SH-SY5Y (cell line): Measurements from ENCODE around the gene MEGF6.

ENCODE experiments used
- GATA2 ChIP-seq: IDR thresholded peaks from 2 replicates; pipeline ENCODE4 v1.6.1; 2011; ENCODE audit warnings: mild to moderate bottlenecking, low read depth, low read length
- GATA3 ChIP-seq: IDR thresholded peaks from 2 replicates; pipeline ENCODE4 v1.6.1; 2011; ENCODE audit warnings: low read depth, mild to moderate bottlenecking, low read length, moderate library complexity

The MEGF6 gene

DNA sequence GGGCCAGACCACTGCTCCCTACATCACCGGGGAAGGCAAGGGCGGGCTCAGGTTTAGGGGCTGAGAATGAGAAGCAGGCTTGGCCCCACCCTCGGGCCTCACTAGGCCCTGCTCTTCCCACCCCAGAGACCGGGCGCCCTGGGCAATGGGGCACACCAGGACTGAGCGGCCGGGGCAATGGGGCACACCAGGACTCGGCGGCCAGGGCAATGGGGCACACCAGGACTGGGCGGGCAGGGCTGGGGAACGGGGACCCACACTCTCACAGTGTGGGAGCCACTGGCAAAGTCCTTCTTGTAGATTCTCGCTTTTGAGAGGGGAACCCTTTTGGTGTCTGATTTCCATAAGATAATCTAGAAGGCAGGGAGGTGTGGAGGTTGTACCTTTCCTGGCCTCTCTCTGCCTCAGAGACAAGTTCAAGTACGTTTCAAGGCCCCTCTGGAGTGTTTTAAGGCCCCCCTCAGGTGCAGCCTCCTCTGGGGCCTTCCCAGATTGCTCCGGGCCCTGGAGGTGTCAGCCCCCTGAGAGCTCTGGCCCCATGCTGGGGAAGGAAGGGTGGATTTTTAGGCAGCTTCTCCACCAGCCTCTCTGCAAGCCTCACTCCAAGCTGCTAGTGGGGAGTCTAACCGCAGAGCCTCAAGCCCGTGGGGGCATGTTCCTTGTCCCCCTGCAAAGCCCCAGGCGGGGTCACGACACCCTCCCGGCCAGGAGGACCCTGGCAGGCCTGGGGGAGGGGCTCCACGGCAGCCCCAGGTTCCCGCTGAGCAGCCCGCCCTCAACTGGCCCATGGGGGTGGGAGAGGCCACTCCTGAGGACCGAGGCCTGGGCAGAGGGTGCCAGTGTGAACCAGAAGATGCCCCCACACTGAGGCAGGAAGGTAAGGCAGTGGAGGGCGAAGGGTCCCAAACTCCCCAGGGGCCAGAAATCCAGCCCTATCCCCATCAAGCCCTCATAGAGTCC is 90.6 kb downstream of the MEGF6 start:
- TF ChIP-seq GATA2 = no peak
- TF ChIP-seq GATA3 = no peak

DNA sequence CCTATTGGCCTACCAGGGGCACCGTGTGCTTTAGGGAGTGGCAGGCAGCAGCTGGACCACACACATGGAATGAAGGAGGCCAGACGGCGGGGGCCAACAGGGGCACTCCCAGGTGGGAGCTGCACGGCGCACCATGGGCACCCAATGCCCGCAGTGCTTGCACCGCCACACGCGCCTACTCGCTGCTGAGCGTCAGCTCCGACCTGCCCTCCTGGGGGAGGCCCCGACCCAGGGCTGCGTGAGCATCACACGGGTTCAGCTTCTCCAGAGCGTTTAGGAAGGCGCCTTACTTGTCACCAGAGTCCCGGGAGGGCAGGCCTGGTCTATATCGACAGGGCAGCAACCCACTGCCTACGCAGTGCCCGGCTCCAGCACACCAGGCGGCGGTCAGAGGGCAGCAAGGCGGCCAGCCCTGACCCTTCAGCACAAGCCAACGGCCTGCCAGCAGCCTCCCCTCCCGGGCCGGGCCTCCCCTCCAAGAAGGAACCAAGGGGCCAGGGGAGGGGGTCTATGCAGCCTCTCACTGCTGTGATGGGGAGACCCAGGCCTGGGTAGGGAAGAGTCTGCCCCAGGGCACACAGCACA is 91.9 kb downstream of the MEGF6 start:
- TF ChIP-seq GATA2 (no peak), GATA3 (no peak)

DNA sequence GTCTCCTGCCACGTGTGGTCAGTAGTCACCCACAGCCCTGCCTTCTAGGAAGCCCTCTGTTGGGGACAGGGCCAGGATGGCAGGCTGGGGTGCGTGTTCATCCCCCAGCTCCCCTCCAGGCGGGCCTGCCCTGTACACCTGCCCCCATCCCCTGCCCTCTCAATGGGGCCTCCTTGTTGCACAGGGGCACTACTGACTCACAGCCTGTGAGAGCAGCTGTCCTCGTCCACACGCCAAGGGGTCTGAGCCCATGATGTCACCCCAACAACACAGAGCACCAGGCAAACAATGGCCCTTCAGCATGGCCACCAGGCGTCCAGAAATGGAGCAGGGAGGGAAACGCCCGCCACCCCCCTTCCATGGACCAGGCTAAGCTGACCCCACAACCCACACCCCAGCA is 92.6 kb downstream of the MEGF6 start:
- TF ChIP-seq GATA2 (no peak), GATA3 (no peak)

DNA sequence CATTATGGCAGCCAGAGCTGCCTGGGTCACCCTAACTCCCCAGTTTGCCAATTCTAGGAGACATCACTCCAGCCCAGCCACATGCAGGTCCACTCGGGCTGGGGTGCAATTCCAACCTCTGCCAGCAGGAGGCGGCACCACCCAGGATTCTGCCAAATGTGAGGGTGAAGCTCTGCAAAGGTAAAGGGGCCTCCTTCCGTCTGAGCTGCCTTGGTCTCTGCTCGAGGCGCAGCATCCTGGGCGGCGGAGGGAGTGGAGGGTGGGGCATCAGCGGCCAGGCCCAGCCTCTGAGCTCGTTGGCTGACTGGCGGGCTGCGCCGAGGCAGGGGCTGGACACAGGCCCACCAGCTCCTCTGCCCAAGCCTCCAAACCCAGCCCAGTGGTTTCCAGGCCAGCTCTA is 93.1 kb downstream of the MEGF6 start:
- TF ChIP-seq GATA2 (no peak), GATA3 (no peak)

GRCh38 chr1:3516911-3517675 is 94.2 kb downstream of the MEGF6 start:
- TF ChIP-seq GATA3 = no peak
- no peak for TF ChIP-seq GATA2

DNA sequence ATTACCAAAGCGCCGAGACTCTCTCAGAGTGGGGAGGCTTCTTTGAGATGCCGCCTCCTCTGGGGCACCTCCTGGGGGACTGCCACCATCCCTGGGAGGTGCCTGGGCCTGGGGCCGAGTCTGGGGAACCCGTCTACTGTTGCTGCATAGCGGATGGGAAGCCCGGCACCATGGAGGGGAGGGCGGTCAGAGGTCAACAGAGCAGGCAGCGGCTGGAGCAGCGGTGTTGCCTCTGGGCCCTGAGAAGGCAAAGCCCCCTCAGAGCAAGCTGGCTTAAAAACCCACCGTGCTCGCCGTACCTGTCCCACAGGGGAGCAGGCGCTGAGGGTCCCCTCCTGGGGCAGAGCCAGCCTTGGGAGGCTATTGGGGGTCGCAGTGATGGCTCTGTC is 94.8 kb downstream of the MEGF6 start:
- TF ChIP-seq GATA2 = no peak
- TF ChIP-seq GATA3 = no peak

DNA sequence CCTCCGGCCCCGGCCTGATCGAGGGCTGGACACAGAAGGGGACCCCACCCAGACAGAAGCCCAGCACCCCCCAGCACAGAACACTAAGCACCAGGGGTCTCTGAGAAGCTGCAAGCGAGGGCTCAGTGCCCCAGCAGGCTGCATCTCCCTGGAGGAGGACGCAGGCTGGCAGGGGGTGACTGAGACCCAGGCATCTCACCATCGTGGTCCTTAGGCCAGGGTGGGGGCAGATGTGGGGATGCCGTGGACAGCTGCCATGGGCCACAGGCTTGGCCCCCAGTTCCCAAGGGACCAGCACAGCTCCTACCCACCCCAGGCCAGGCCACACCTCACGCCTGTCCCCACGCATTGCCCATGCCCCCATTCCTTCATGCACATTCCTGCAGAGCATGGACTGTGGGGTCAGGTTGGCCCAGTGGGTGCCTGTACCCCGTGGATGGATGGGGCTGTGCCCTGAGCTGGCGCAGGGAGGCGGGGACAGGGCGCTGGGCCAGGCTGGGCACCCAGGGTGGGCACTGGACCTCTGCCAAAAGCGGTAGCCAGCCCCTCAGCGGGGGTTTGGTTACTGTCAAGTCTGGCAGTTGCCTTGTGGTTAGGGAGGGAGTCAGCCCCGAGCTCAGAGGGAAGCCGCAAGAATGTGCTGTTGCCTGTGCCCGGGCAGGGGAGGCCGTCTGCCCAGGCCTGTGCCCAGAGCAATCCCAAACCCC is 95.4 kb downstream of the MEGF6 start:
- TF ChIP-seq GATA3 = no peak
- no peak for TF ChIP-seq GATA2

GRCh38 chr1:3515272-3515671 is 96.0 kb downstream of the MEGF6 start:
- TF ChIP-seq GATA3 (no peak), GATA2 (no peak)

DNA sequence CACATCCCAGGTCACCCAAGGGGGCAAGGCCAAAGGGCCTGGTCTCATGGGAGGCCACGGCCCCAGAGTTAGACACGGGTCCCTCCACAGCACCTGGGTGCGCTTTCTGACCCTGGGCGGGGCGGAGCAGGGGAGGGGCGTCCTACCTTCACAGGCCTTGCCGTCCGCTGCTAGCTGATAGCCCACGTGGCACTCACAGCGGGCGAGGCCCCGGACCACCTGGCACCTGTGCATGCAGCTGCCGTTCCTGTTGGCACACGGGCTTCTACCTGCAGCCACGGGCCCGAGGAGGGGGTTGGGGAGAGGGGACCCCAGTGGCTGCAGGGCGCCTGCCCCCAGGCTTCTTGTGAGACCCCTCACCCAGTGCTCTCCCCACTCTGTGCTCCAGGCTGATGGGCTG is 96.9 kb downstream of the MEGF6 start:
- TF ChIP-seq GATA3 (no peak), GATA2 (no peak)

- TF ChIP-seq GATA2 = no peak
- TF ChIP-seq GATA3 = no peak
These were observed 99.5 kb downstream of the MEGF6 start for GRCh38 chr1:3511856-3512255.

GRCh38 chr1:3511306-3511705 is 100.0 kb downstream of the MEGF6 start:
- TF ChIP-seq GATA3 = no peak
- no peak for TF ChIP-seq GATA2

- TF ChIP-seq GATA2 = no peak
- no peak for TF ChIP-seq GATA3
These were observed 100.4 kb downstream of the MEGF6 start for GRCh38 chr1:3510956-3511250.

- TF ChIP-seq GATA3 (no peak), GATA2 (no peak)
These were observed 101.0 kb downstream of the MEGF6 start for GRCh38 chr1:3510136-3510955.
